ENCODE measurements around the gene STAB1.

STAB1 gene

DNA sequence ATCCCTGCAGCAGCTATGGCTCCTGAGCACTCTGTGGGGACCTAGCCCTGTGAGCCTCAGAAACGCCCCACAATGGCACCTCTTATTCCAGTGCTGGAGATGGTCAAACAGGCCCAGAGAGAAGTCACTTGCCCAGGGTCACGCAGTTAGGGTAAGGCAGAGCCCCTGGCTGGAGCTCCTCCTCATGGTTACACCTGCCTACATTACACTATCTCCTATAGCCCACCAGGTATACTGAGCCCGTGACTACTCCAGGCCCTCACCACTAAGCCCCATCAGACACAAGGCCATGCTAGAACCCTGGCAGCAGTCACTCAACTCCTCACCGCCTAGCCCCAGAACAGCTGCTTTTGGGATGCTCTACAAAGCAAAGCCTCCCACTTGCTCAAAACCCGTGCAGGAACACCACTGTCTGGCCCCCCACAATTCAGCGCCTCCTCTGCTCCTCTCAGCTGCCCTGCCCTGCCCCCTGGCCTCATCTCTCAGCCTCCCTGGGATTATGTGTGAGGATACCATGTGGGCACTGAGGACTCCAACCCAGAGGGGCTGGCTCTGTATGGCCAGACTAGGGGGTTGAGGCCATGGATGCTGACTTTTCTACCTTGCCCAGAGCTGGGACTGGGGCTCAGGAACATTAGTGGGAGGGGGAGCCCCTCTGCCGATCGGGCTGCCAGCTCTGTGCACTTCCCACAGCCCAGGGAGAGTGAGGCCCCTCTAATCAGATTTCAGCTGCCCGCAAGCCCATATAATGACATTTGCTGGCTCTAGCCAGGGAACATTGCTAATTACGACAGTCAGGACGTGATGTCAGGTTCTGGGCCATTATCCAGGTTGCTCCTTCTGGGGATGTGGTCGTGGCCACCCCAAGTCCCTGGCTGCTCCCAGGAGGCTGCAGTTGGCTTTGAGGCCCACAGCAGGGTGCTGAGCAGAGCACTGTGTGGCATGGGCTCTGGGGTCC lies 34.5 kb downstream of the STAB1 start:
- POLR2A ChIA-PET (ENCODE audit: low non-redundant PET): no interaction called here
- peak overlapping the region; percentile 90 for H3K27ac ChIP-seq
- CTCF ChIA-PET: no interaction called here
- TF ChIP-seq CTCF (conservative IDR thresholded peaks at IDR 0.05; ENCODE audit: low read depth): no peak
- DNase-seq (ENCODE audit: low spot score): no peak

DNA sequence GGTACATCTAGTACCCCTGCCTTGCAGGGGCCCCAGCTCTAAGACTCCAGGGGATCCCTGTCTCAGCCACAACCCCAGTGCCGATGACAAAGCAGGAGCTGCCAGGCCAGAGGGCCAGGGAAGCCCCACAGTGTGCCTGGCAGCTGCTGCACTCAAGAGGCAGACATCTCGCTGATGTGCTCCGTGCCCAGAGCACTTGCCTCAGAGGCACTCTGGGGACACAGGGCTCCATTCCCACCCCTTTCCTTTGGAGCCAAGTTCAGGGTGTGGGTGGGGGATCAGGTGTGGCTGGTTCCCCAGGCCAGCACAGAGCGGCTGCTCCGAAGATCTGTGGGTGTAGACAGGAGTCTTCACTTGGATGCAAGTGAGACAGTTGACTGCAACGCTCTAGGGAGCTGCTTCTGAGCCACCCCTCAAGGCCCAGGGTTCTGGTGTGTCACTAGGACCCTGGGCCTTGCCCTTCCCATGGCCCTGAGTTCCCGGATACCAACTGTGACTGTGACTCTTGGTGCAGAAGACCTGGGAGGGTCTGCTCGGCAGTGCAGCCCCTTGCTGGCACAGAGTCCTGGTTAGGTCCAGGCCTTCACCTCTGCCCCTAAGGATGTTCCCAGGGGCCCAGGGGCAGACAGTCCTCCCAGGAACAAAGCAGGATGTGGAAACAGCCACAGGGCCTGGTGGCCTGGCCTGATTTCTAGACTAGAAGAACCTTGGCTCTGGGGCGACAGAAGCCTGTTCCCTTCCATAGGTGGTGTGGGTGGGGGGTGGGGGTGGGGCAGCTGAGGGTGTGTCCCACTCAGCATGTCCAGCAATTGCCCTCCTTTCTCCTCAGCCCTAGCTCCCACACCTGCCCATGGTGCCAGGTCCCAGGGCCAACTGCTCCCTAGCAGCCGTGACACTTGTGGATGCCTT lies 36.0 kb downstream of the STAB1 start:
- DNase-seq (ENCODE audit: low spot score): no peak
- POLR2A ChIA-PET (ENCODE audit: low non-redundant PET): no interaction called here
- H3K27ac ChIP-seq: peak overlapping the region; percentile 90
- TF ChIP-seq CTCF (conservative IDR thresholded peaks at IDR 0.05; ENCODE audit: low read depth): no peak
- CTCF ChIA-PET: no interaction called here

DNA sequence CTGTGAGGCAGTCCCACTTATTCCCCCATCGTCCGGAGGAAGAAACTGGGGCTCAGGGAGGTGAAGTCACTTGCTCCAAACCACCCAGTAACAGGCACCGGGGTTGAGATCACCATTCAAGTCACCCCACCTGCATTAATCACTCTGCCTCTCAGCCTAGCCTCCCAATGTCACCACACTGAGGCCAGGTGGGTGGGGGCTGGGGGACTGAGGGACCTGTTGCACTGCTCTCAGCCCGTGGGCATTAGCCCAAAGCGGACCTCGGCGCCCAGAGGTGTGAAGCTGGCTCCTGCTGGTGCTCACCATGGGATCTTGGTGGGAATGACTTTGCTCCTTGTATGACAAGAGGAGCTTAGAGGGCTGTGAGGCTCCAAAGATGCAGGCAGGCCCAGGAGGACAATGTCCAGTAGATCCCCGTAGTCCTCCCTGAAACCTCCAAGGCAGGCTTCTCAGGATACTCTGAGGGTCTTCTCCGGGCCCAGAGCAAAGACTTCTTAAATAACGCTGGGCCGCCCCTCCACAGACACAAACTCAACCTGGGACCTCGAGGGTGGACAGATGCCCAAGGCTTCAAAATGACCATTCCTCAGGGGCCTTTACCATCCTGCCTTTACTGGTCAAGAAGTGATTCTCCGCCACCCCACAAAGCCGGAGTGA lies 36.9 kb downstream of the STAB1 start:
- DNase-seq (ENCODE audit: low spot score): no peak
- POLR2A ChIA-PET (ENCODE audit: low non-redundant PET): no interaction called here
- H3K27ac ChIP-seq: peak overlapping the region; percentile 90
- TF ChIP-seq CTCF (conservative IDR thresholded peaks at IDR 0.05; ENCODE audit: low read depth): no peak
- CTCF ChIA-PET: no interaction called here

DNA sequence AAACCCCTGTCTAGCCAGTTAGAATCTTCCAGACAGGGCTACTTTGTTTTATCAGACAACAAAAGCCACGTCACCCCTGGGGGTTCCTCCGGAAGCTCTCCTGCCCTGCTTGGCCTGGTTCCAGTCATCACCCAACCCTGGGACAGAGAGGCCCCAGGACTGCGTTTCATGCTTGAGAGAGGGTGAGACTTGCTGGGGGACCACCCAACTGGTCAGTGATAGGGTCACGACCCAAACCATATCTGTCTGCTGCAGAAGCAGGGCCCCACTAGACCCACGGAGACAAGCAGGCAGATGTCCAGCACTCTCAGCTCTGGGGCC lies 37.3 kb downstream of the STAB1 start:
- ChIA-PET CTCF (no interaction called here), POLR2A (ENCODE audit: low non-redundant PET) (no interaction called here)
- peak overlapping the region; percentile 90 for H3K27ac ChIP-seq
- TF ChIP-seq CTCF (conservative IDR thresholded peaks at IDR 0.05; ENCODE audit: low read depth): no peak
- peak; percentile 24 for DNase-seq (ENCODE audit: low spot score)

GRCh38 chr3:52532838-52533622 lies 37.9 kb downstream of the STAB1 start:
- TF ChIP-seq CTCF (conservative IDR thresholded peaks at IDR 0.05; ENCODE audit: low read depth): no peak
- ChIA-PET POLR2A (ENCODE audit: low non-redundant PET) (no interaction called here), CTCF (no interaction called here)
- peak; percentile 29 for DNase-seq (ENCODE audit: low spot score)
- peak overlapping the region; percentile 90 for H3K27ac ChIP-seq
